ENCODE results near the gene TSPAN14. TPM values are rescaled to one million over a fixed set of nuclear protein-coding genes. Genes with fewer than 3 reads are reported as not detected.

The TSPAN14 gene
- total RNA-seq, 1 experiment from 2014 or later: 46.8 TPM

DNA sequence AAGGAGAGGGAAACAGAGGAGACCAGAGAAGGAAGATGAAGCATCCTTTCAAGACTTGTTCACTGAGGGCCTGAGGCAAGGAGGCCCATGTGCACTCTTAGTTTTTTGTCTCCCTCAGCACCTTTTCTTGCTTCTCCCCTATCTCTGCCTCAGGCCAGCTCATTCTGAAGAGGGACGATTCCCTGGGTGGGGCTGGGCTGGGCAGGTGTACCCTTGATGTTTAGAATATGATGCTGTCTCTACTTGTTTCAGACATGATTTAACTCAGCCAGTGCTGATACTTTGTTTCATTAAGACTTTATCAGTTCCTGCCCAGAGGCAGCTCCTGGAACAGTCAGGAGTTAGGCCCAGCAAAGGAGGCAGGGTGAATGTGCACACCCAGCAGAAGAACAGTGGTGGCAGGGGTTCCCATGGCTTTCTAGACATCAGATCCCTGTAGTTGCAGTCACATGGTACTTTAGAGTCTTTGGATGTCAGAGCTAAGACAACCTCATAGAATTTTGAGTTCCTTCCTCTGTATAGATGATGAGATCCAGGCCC is 42.4 kb upstream of the TSPAN14 start:
- H3K4ac ChIP-seq (ENCODE audit: low read depth, low read length): no peak overlapping the region
- H3K27ac Mint-ChIP-seq: no peak overlapping the region
- H2AFZ ChIP-seq (ENCODE audit: low read length): no peak overlapping the region
- H3K79me1 ChIP-seq (ENCODE audit: insufficient read depth, low read depth, low read length, poor library complexity, severe bottlenecking): no peaks in the 10 kb centered on the region
- H3K4me2 ChIP-seq (ENCODE audit: insufficient read depth, insufficient read length, low read length): no peak overlapping the region
- no peak overlapping the region for H2BK12ac ChIP-seq (ENCODE audit: insufficient read length, low read depth, low read length)
- no peak overlapping the region for H4K5ac ChIP-seq (ENCODE audit: insufficient read length, low read depth, low read length)
- H3K23me2 ChIP-seq (ENCODE audit: insufficient read length, low read depth, low read length, poor library complexity, severe bottlenecking): peaks cover 8% of the 10 kb centered on the region
- no peak overlapping the region for H4K8ac ChIP-seq (replicated peaks; ENCODE audit: insufficient read length, low read depth, low read length)
- no peaks in the 10 kb centered on the region for H3K9me3 ChIP-seq (ENCODE audit: control insufficient read depth, low read depth, low read length)
- H3K18ac ChIP-seq (ENCODE audit: insufficient read length, low read depth, low read length): no peak overlapping the region
- no peak overlapping the region for H2BK15ac ChIP-seq (ENCODE audit: low read depth, low read length)
- H3K27me3 Mint-ChIP-seq (ENCODE audit: low read depth): peaks cover 35% of the 10 kb centered on the region
- H3T11ph ChIP-seq (ENCODE audit: low read length): no peak overlapping the region
- no peak overlapping the region for H3K27ac ChIP-seq (ENCODE audit: insufficient read length, low read depth, low read length)
- no peak overlapping the region for H3K4me3 Mint-ChIP-seq
- no peak for TF ChIP-seq CTCF (conservative IDR thresholded peaks at IDR 0.05)
- no CpG with 5 or more reads among the region's 1 CpG for WGBS (ENCODE audit: extremely low coverage, insufficient read length, low lambda C conversion rate)
- H2AK5ac ChIP-seq (ENCODE audit: insufficient read length, low read length): no peak overlapping the region
- DNase-seq: no peak
- H3K4me1 Mint-ChIP-seq: peaks cover 53 to 62% of the 10 kb centered on the region in 2 experiments
- no peak overlapping the region for H2BK120ac ChIP-seq (ENCODE audit: low read depth, low read length, poor library complexity, severe bottlenecking)
- H3K56ac ChIP-seq (ENCODE audit: insufficient read length, low read depth, low read length): no peak overlapping the region
- H4K20me1 ChIP-seq (ENCODE audit: control insufficient read depth, insufficient read depth, insufficient read length): no peaks in the 10 kb centered on the region
- H3K27me3 ChIP-seq (ENCODE audit: insufficient read depth, low read length): peaks cover 4% of the 10 kb centered on the region; the same call in 1 of the 2 replicates
- H2BK20ac ChIP-seq (ENCODE audit: low read depth, low read length, poor library complexity, severe bottlenecking): no peak overlapping the region
- H3K4me1 ChIP-seq (ENCODE audit: insufficient read depth, low read length): no peaks in the 10 kb centered on the region; the same call in 1 of the 2 replicates
- H3K36me3 Mint-ChIP-seq (ENCODE audit: insufficient read depth in 1 of 3, low read depth in 3 of 3): peaks cover 2 to 15% (median 3%) of the 10 kb centered on the region in 3 experiments; a peak in 5 of 7 replicates
- no peaks in the 10 kb centered on the region for H3K9me3 Mint-ChIP-seq
- no peak overlapping the region for H4K91ac ChIP-seq (ENCODE audit: insufficient read length, low read depth, low read length)
- H3K9ac ChIP-seq (ENCODE audit: extremely low read depth, insufficient read length, low read length): no peak overlapping the region
- no peak overlapping the region for H3K23ac ChIP-seq (ENCODE audit: insufficient read length, low read depth, low read length)
- H3K79me2 ChIP-seq (ENCODE audit: insufficient read depth, low read length): peaks cover 4% of the 10 kb centered on the region; the same call in 1 of the 2 replicates
- H3K14ac ChIP-seq (ENCODE audit: insufficient read depth, low read length): no peak overlapping the region
- no peak overlapping the region for H2BK5ac ChIP-seq (ENCODE audit: insufficient read length, low read length)
